ENCODE data around the gene CUL2.

- no peak for TF ChIP-seq POLR2AphosphoS5 (IDR thresholded peaks at IDR 0.05; ENCODE audit: low read depth, low read length)
- no peak for TF ChIP-seq TAF1 (IDR thresholded peaks at IDR 0.05; ENCODE audit: borderline replicate concordance, insufficient read depth, low read length)
- TF ChIP-seq FOXP2 (optimal IDR thresholded peaks at IDR 0.05; ENCODE audit: borderline replicate concordance, extremely low read depth, extremely low read length, insufficient read depth) = no peak
- TF ChIP-seq REST (IDR thresholded peaks at IDR 0.05; ENCODE audit: insufficient read depth in 1 of 2, low read depth in 2 of 2, low read length in 2 of 2) = no peak
- no peak for TF ChIP-seq SIN3A (IDR thresholded peaks at IDR 0.05; ENCODE audit: borderline replicate concordance, insufficient read depth, low read length)
These were observed 53.0 kb downstream of the CUL2 start for GRCh38 chr10:35037104-35037503.
